Measurements from ENCODE around the gene ZNF398. TPM values are rescaled to one million over a fixed set of nuclear protein-coding genes. Genes with fewer than 3 reads are reported as not detected.

ZNF398 gene
- total RNA-seq, 4 donors from 2014 or later, result 7.6 to 22.6 (median 16.5) TPM

DNA sequence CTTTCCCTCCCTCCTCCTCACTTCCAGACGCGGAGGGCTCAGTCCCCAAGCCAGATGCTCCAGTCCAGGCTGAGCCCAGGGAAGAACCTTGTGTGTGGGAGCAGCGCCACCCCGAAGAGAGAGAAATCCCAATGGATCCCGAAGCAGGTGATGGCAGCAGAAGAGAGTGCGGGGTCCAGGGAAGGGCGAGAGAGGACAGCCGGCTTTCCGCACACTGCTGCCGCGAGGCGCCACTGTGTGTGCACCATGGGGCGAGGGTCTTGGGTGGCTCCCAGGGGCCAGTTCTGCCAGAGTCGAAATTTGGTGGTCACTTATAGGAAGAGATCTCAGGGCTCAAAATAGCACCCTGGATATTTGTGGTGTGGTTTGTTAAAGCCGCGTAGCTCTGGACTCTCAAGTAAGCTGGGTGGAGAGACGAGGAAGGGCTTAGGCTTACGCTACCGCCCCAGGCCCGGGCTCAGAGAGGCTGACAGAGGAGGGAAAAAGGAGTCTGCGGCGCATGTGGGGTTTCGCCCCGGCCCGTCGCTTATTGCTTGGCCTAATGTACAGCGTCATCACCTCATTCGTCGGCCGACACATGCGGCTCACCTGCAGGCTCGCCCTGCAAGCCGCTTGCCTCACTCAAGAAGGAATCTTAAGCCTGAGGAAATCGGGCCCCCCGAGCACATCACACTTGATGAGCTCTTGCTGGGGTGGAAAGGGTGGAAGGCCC is 60.2 kb downstream of the ZNF398 start:
- Histone ChIP-seq H3K4me1 (no peaks in the 10 kb centered on the region), H3K27ac (no peak overlapping the region), H3K36me3 (no peaks in the 10 kb centered on the region), H3K27me3 (no peaks in the 10 kb centered on the region), H3K4me3 (no peak overlapping the region), H3K9me3 (no peaks in the 10 kb centered on the region)
- intact Hi-C loops (cut with DNase I; ENCODE audit: low total_unique reads), result no loop called here
- DNase-seq, result no peak
- TF ChIP-seq, protein P1, sequence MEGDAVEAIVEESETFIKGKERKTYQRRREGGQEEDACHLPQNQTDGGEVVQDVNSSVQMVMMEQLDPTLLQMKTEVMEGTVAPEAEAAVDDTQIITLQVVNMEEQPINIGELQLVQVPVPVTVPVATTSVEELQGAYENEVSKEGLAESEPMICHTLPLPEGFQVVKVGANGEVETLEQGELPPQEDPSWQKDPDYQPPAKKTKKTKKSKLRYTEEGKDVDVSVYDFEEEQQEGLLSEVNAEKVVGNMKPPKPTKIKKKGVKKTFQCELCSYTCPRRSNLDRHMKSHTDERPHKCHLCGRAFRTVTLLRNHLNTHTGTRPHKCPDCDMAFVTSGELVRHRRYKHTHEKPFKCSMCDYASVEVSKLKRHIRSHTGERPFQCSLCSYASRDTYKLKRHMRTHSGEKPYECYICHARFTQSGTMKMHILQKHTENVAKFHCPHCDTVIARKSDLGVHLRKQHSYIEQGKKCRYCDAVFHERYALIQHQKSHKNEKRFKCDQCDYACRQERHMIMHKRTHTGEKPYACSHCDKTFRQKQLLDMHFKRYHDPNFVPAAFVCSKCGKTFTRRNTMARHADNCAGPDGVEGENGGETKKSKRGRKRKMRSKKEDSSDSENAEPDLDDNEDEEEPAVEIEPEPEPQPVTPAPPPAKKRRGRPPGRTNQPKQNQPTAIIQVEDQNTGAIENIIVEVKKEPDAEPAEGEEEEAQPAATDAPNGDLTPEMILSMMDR (IDR thresholded peaks at IDR 0.05), result no peak
- no peak for TF ChIP-seq POLR2A (IDR thresholded peaks at IDR 0.05)

DNA sequence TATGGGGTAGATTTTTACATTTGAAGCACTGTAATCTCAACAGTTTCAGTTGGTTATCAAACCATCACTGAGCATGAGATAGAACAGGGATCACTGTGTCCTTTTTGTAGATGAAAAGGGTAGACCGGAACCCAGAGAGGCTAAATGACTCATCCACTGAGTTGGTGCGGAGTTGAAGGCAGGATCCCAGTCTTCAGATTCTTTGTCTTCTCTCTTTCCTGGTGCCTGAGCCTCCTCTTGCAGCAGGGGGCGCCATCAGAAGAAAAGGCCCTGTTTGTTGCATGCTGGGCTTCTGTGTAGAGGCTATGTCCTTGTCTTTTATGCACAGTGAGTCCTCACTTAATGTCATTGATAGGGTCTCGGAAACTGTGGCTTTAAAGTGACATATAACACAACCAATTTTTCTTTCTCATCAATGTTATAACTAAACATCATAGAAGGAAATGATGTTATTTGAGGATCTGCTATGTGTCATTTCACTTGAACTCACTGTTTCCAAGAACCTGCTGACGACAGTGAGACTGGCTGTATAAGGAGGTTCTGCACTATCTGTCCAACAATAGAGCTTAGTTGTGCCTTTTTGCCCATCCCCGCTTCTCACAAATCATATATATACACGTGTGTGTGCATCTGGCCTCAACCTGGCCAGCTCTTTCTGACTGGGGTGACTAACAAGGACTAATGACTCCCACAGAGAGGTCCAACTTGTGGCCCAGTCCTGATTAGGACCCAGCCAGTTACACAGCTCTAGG is 62.4 kb downstream of the ZNF398 start:
- TF ChIP-seq, protein P1 (IDR thresholded peaks at IDR 0.05), result no peak
- TF ChIP-seq POLR2A (IDR thresholded peaks at IDR 0.05), result no peak
- no peaks in the 10 kb centered on the region for H3K36me3 ChIP-seq
- H3K9me3 ChIP-seq, result no peaks in the 10 kb centered on the region
- no peak overlapping the region for H3K4me3 ChIP-seq
- no peak for DNase-seq
- intact Hi-C loops (cut with DNase I; ENCODE audit: low total_unique reads), result no loop called here
- H3K27ac ChIP-seq, result no peak overlapping the region
- H3K4me1 ChIP-seq, result no peaks in the 10 kb centered on the region
- H3K27me3 ChIP-seq, result no peaks in the 10 kb centered on the region

DNA sequence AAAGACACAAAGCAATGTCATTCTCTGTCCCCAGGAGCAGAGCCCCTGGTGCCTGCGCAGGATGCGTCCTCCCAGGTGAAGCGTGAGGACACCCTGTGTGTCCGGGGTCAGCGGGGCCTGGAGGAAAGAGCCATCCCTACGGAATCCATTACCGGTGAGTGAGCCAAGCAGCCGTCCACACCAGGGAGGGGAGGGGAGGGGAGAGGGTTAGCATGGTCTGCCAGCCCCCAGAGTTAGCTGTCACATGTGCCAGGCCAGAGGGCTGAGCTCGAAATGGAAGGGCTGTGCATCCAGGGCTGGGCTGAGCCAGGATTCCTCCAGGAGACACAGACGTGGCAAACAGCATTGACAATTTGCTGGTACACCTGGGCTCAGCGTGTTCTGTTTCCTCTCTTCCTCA is 63.3 kb downstream of the ZNF398 start:
- Histone ChIP-seq H3K27ac (no peak overlapping the region), H3K4me1 (no peaks in the 10 kb centered on the region), H3K27me3 (no peaks in the 10 kb centered on the region), H3K4me3 (no peak overlapping the region), H3K9me3 (no peaks in the 10 kb centered on the region), H3K36me3 (no peaks in the 10 kb centered on the region)
- intact Hi-C loops (cut with DNase I; ENCODE audit: low total_unique reads), result no loop called here
- DNase-seq, result no peak
- TF ChIP-seq POLR2A (IDR thresholded peaks at IDR 0.05), result no peak
- TF ChIP-seq, protein P1 (IDR thresholded peaks at IDR 0.05), result no peak

DNA sequence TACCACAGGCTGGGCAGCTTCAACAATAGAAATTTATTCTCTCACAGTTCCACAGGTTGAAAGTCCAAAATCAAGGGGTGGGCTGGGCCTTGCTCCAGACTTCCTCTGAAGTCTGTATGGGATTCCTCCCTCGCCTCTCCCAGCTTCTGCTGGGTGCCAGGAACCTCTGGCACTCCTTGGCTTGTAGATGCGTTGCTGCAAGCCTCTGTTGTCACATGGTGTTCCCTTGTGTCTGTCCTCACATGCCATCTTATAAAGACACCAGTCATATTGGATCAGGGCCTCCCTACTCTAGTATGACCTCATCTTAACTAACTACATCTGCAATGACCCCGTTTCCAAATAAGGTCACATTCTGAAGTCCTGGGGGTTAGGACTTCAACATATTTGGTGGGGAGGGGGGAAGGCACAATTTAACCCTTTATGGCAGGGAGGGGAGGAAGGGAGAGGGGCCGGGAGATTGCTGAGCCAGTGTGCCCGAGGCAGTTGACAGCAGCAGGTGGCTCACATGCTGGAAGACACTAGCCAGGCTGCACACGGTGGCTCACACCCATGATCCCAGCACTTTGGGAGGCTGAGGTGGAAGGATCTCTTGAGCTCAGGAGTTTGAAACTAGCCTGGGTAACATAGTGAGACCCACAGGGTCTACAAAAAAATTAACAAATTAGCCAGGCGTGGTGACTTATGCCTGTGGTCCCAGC is 66.9 kb downstream of the ZNF398 start:
- H3K4me3 ChIP-seq, result no peak overlapping the region
- no peaks in the 10 kb centered on the region for H3K27me3 ChIP-seq
- no peaks in the 10 kb centered on the region for H3K36me3 ChIP-seq
- TF ChIP-seq, protein P1 (IDR thresholded peaks at IDR 0.05), result no peak
- no peak for TF ChIP-seq POLR2A (IDR thresholded peaks at IDR 0.05)
- intact Hi-C loops (cut with DNase I; ENCODE audit: low total_unique reads), result no loop called here
- no peak for DNase-seq
- H3K9me3 ChIP-seq, result no peaks in the 10 kb centered on the region
- H3K4me1 ChIP-seq, result no peaks in the 10 kb centered on the region
- no peak overlapping the region for H3K27ac ChIP-seq

DNA sequence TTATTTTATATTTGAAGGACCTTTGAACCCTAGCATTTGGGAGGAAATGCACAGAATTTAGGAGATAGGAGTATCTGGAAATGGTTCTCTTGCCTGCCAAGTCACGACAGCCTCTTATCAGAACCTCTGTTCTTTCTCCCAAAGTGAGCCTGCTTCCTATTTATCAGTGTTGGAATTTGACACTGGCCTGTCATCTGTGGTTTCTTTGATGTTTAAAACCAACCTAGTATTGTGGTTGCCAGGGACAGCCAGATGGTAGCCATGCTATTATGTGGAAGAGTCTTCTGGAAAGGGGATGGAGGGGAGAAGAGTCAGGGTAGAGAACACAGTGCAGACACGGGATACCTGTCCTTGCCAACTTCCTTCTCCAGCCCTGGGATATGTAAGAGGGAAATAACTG is 69.1 kb downstream of the ZNF398 start:
- no peak for TF ChIP-seq POLR2A (IDR thresholded peaks at IDR 0.05)
- TF ChIP-seq, protein P1 (IDR thresholded peaks at IDR 0.05), result no peak
- intact Hi-C loops (cut with DNase I; ENCODE audit: low total_unique reads), result no loop called here
- no peak overlapping the region for H3K4me3 ChIP-seq
- no peak for DNase-seq
- H3K27me3 ChIP-seq, result no peaks in the 10 kb centered on the region
- no peaks in the 10 kb centered on the region for H3K4me1 ChIP-seq
- H3K27ac ChIP-seq, result no peak overlapping the region
- H3K9me3 ChIP-seq, result no peaks in the 10 kb centered on the region
- H3K36me3 ChIP-seq, result no peaks in the 10 kb centered on the region

Data from uterus (tissue), 4 donors.